H1 (cell line): Measurements from ENCODE around the gene PRX. TPM values are rescaled to one million over a fixed set of nuclear protein-coding genes. Genes with fewer than 3 reads are reported as not detected.

Source experiments
- CTCF ChIA-PET: fragments of 300-600 bp; sonication (Branson Sonifier 250); formaldehyde crosslinking; loops from one replicate; lab custom pipeline; 2021; ENCODE audit not compliant: partially characterized antibody; lab: Charles Lee
- POLR2A ChIA-PET: fragments of 300-600 bp; sonication (Branson Sonifier 250); formaldehyde crosslinking; loops from one replicate; lab custom pipeline; 2021; ENCODE audit warnings: inconsistent platforms; ENCODE audit not compliant: partially characterized antibody; lab: Charles Lee
- DNase-seq, 2 experiments: peaks; one replicate each; pipeline versions ENCODE4 v3.0.0 to v3.0.0-alpha.2; 2010 to 2022; ENCODE audit warnings: low spot score in 2 of 2, low read depth in 1 of 2, mixed read lengths in 1 of 2
- FAIRE-seq: peaks from 2 replicates; lab custom pipeline; 2011; peaks lifted over from hg19 to GRCh38; lab: Jason Lieb, UNC
- H2AFZ ChIP-seq: 2 replicates; pipeline ENCODE4 v1.8.1; 2012; ENCODE audit warnings: low read length, inconsistent platforms
- H2AK5ac ChIP-seq: 2 replicates; pipeline ENCODE4 v1.6.1; 2013; ENCODE audit warnings: low read depth, low read length
- H2BK120ac ChIP-seq: replicated peaks from 2 replicates; pipeline ENCODE3; 2013; ENCODE audit warnings: low read depth, low read length, inconsistent platforms
- H2BK12ac ChIP-seq: 2 replicates; pipeline ENCODE4 v1.6.1; 2013; ENCODE audit warnings: low read depth, low read length
- H2BK15ac ChIP-seq: 2 replicates; pipeline ENCODE4 v1.6.1; 2013; ENCODE audit warnings: low read length
- H2BK20ac ChIP-seq: 2 replicates; pipeline ENCODE4 v1.6.1; 2013; ENCODE audit warnings: low read length
- H2BK5ac ChIP-seq: 2 replicates; pipeline ENCODE4 v1.6.1; 2013; ENCODE audit warnings: low read depth, low read length
- H3K14ac ChIP-seq: 2 replicates; pipeline ENCODE4 v1.6.1; 2013; ENCODE audit warnings: inconsistent platforms; ENCODE audit not compliant: insufficient read length
- H3K18ac ChIP-seq: 2 replicates; pipeline ENCODE4 v1.6.1; 2013; ENCODE audit warnings: low read length; ENCODE audit errors: extremely low read depth
- H3K23ac ChIP-seq: 2 replicates; pipeline ENCODE4 v1.6.1; 2013; ENCODE audit warnings: inconsistent platforms; ENCODE audit not compliant: insufficient read length
- H3K23me2 ChIP-seq: 2 replicates; pipeline ENCODE4 v1.6.1; 2013; ENCODE audit warnings: low read depth, low read length
- H3K27ac ChIP-seq: 2 replicates; pipeline ENCODE4 v1.6.1; 2011; ENCODE audit warnings: low read depth, low read length, inconsistent platforms
- H3K27me3 ChIP-seq, 4 experiments: replicated peaks in 1 of 4; 1 replicate in 1 of 4; 2 replicates in 3 of 4; pipeline versions ENCODE4 v1.6.1 to v1.8.1; 2011 to 2013; ENCODE audit warnings: low read length in 3 of 4, mild to moderate bottlenecking in 3 of 4, inconsistent platforms in 2 of 4, mixed read lengths in 2 of 4, moderate library complexity in 1 of 4; ENCODE audit not compliant: control insufficient read depth in 3 of 4, insufficient read depth in 3 of 4; ENCODE audit errors: extremely low read depth in 1 of 4
- H3K36me3 ChIP-seq, 4 experiments: 2 replicates each; pipeline versions ENCODE4 v1.6.1 to v1.8.1; 2011 to 2013; ENCODE audit warnings: mild to moderate bottlenecking in 4 of 4, low read length in 3 of 4, moderate library complexity in 2 of 4, control low read depth in 1 of 4, inconsistent platforms in 1 of 4; ENCODE audit not compliant: insufficient read depth in 4 of 4, control insufficient read depth in 2 of 4
- H3K4ac ChIP-seq: replicated peaks from 2 replicates; pipeline ENCODE3; 2013; ENCODE audit warnings: low read length, low read depth, mixed read lengths, inconsistent platforms; ENCODE audit not compliant: insufficient read length
- H3K4me1 ChIP-seq, 4 experiments: replicated peaks in 1 of 4; 1 replicate in 1 of 4; 2 replicates in 3 of 4; pipeline versions ENCODE4 v1.6.1 to v1.8.1; 2011 to 2013; ENCODE audit warnings: low read length in 3 of 4, inconsistent platforms in 2 of 4, mixed read lengths in 1 of 4; ENCODE audit not compliant: insufficient read depth in 4 of 4, control insufficient read depth in 3 of 4
- H3K4me2 ChIP-seq, 2 experiments: 2 replicates each; pipeline versions ENCODE4 v1.6.1 to v1.8.1; 2011 to 2013; ENCODE audit warnings: low read depth in 2 of 2, low read length in 2 of 2, control low read depth in 1 of 2, inconsistent platforms in 1 of 2, mild to moderate bottlenecking in 1 of 2; ENCODE audit not compliant: insufficient read depth in 1 of 2
- H3K4me3 ChIP-seq, 4 experiments: fragments of 200-600, 300-600 bp in 1 of 4; sonication (generic), shearing (Covaris generic), sonication (Bioruptor Twin) in 1 of 4; 2 replicates each; pipeline versions ENCODE4 v1.5.1 to v1.8.1; 2011 to 2016; ENCODE audit warnings: low read length in 4 of 4, low read depth in 3 of 4, control low read depth in 2 of 4, inconsistent platforms in 2 of 4, mild to moderate bottlenecking in 2 of 4, mixed read lengths in 1 of 4, moderate library complexity in 1 of 4; ENCODE audit not compliant: insufficient read depth in 2 of 4; ENCODE audit errors: extremely low read depth in 1 of 4
- H3K56ac ChIP-seq: replicated peaks from 2 replicates; pipeline ENCODE3; 2013; ENCODE audit warnings: low read depth, mild to moderate bottlenecking, mixed read lengths, low read length, inconsistent platforms; ENCODE audit not compliant: insufficient read length
- H3K79me1 ChIP-seq: 2 replicates; pipeline ENCODE4 v1.6.1; 2013; ENCODE audit warnings: low read depth, low read length, control low read depth
- H3K79me2 ChIP-seq, 2 experiments: 2 replicates each; pipeline versions ENCODE4 v1.6.1 to v1.8.1; 2012 to 2013; ENCODE audit warnings: low read length in 2 of 2, mild to moderate bottlenecking in 2 of 2, inconsistent platforms in 1 of 2; ENCODE audit not compliant: insufficient read depth in 2 of 2, control insufficient read depth in 1 of 2
- H3K9ac ChIP-seq, 4 experiments: replicated peaks in 1 of 4; 1 replicate in 1 of 4; 2 replicates in 3 of 4; pipeline versions ENCODE4 v1.6.1 to v1.8.1; 2011 to 2013; ENCODE audit warnings: low read depth in 3 of 4, low read length in 3 of 4, control low read depth in 2 of 4, mild to moderate bottlenecking in 2 of 4, moderate library complexity in 2 of 4, inconsistent platforms in 1 of 4; ENCODE audit errors: extremely low read depth in 1 of 4
- H3K9me3 ChIP-seq, 2 experiments: 2 replicates each; pipeline versions ENCODE4 v1.6.1 to v1.8.1; 2012 to 2013; ENCODE audit warnings: mild to moderate bottlenecking in 2 of 2, moderate library complexity in 2 of 2, control low read depth in 1 of 2, inconsistent platforms in 1 of 2, low read depth in 1 of 2, low read length in 1 of 2, mixed read lengths in 1 of 2; ENCODE audit not compliant: insufficient read depth in 2 of 2
- H4K20me1 ChIP-seq, 2 experiments: replicated peaks in 1 of 2; 2 replicates each; pipeline versions ENCODE3 to v1.8.1; 2011 to 2013; ENCODE audit warnings: inconsistent platforms in 2 of 2, low read length in 2 of 2, mild to moderate bottlenecking in 1 of 2; ENCODE audit not compliant: insufficient read depth in 2 of 2, control insufficient read depth in 1 of 2
- H4K5ac ChIP-seq: 2 replicates; pipeline ENCODE4 v1.6.1; 2013; ENCODE audit warnings: low read length, low read depth, mixed read lengths, inconsistent platforms; ENCODE audit not compliant: insufficient read length
- H4K8ac ChIP-seq: 2 replicates; pipeline ENCODE4 v1.8.0; 2013; ENCODE audit warnings: mild to moderate bottlenecking, moderate library complexity, low read length, inconsistent platforms; ENCODE audit not compliant: insufficient read depth; ENCODE audit errors: extremely low read depth
- H4K91ac ChIP-seq: replicated peaks from 2 replicates; pipeline ENCODE3; 2013; ENCODE audit warnings: low read length, mixed read lengths, inconsistent platforms; ENCODE audit not compliant: insufficient read length
- CBX8 ChIP-seq: fragments of 300-800, 300-1000 bp; sonication (generic); IDR thresholded peaks from 2 replicates; pipeline ENCODE4 v1.7.1; 2016; ENCODE audit warnings: low read depth, low read length, borderline replicate concordance
- RAD21 ChIP-seq, 2 experiments: IDR thresholded peaks in 1 of 2; conservative IDR thresholded peaks in 1 of 2; 2 replicates each; pipeline ENCODE4 v1.6.1; 2011; ENCODE audit warnings: low read depth in 2 of 2, low read length in 2 of 2, improper control_type of control experiment in 1 of 2, inconsistent platforms in 1 of 2, mild to moderate bottlenecking in 1 of 2, moderate library complexity in 1 of 2
- RFX5 ChIP-seq: IDR thresholded peaks from 2 replicates; pipeline ENCODE4 v1.6.1; 2011; ENCODE audit warnings: low read depth, low read length, improper control_type of control experiment, borderline replicate concordance
- WGBS, 2 experiments: shearing (Covaris generic) in 1 of 2; methylation state at CpG; one replicate each; pipeline versions ENCODE4 v1.1.6 to v1.1.7; 2013 to 2015; ENCODE audit warnings: low lambda C conversion rate in 2 of 2, mixed read lengths in 2 of 2, inconsistent platforms in 1 of 2, low coverage in 1 of 2, missing lambda C conversion rate in 1 of 2; ENCODE audit not compliant: insufficient replicate concordance in 2 of 2, insufficient coverage in 1 of 2, insufficient read length in 1 of 2; ENCODE audit errors: extremely low coverage in 1 of 2, missing lambda C conversion rate in 1 of 2; 5-methylcytosine and 5-hydroxymethylcytosine counted together
- polyA plus RNA-seq, 7 experiments: library from polyadenylated mRNA; depleted of rRNA in 3 of 7; stranded (reverse) in 5 of 7; unstranded in 2 of 7; fragments of >200 nt in 5 of 7; fragments of 200-250 nt in 2 of 7; gene quantifications; 1 replicate in 5 of 7; 2 replicates in 1 of 7; 4 replicates in 1 of 7; pipeline versions ENCODE4 v1.2.1 to v1.2.3, GENCODE V29; 2011 to 2013; ENCODE audit warnings: missing spikeins in 2 of 7, mixed read lengths in 2 of 7
- total RNA-seq: library from RNA; stranded (reverse); fragmentation: NEBNext Ultra II Directional; extraction: Animal tissue kit (Norgen Biotek cat#: 25700); gene quantifications from 2 replicates; pipeline ENCODE4 v1.2.1, GENCODE V29; 2021
- TF ChIP-seq, protein P1 (sequence below): IDR thresholded peaks from 2 replicates; pipeline ENCODE4 v1.6.1; 2011; ENCODE audit warnings: low read depth, mild to moderate bottlenecking, low read length; ENCODE audit not compliant: insufficient read depth

PRX gene
- total and polyA plus RNA-seq, 2 of the 8 experiments (the other 6 are each of a cell fraction or from before 2014, with no cell fraction given), result 2.8 to 5.8 TPM

DNA sequence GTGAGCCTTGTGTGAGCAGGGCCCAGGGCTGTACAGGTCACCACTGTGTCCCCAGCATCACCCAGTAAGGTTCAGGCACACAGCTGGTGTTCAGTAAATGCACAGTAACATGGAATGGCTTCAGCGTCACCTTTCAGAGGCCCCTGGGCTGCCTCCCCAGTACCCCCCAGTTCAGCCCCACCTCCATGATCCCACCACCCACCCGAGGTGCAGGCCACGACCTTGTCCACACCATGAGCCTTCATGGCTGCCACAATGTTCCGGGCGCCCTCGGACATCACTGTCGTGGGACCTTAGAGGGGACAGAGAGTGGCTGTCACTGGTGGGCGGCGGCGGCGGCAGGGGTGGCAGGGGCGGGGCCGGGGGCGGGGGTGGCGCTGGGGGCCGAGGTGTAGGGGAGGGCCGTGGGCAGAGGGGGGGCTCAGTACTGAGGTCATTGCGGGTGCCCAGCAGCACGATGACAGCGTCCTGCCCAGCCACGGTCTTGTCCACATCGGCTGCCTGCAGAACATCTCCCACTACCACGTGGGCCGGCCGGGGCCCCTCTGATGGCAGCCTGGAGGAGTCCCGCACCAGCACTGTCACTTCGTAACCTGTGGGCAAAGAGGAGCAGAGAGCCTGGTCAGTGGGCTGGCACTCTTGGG, 44.9 kb upstream of the PRX start:
- H2BK20ac ChIP-seq, result no peak overlapping the region
- ChIA-PET CTCF (interaction anchor here (0.8 kb wide), 1 partner anchor 47 kb away, joined by 3 read pairs; no protein-coding TSS in a partner anchor), POLR2A (interaction anchor here (0.6 to 3.9 kb wide), 2 partner anchors 15 to 282 kb away, joined by 3 to 15 read pairs; partner anchors contain the start of gene SERTAD3)
- 91% methylated on average over 12 of the region's 27 CpGs; no CpG with 5 or more reads in 1 of the 2 experiments for WGBS, 2 experiments
- H4K8ac ChIP-seq, result no peak overlapping the region
- no peaks in the 10 kb centered on the region for H3K9me3 ChIP-seq
- H3K14ac ChIP-seq, result no peak overlapping the region
- no peaks in the 10 kb centered on the region for H3K23me2 ChIP-seq
- no peak overlapping the region for H2BK12ac ChIP-seq
- H3K4me3 ChIP-seq, result no peak overlapping the region
- no peaks in the 10 kb centered on the region; a peak in 1 of 7 replicates for H3K27me3 ChIP-seq
- no peak overlapping the region for H3K4ac ChIP-seq
- no peak overlapping the region for H3K27ac ChIP-seq
- DNase-seq (no peak), FAIRE-seq (no peak)
- no peak overlapping the region for H4K91ac ChIP-seq
- no peak overlapping the region for H4K5ac ChIP-seq
- H3K79me2 ChIP-seq, result no peaks in the 10 kb centered on the region
- H3K36me3 ChIP-seq, result no peaks in the 10 kb centered on the region
- no peak overlapping the region for H3K9ac ChIP-seq
- H3K4me2 ChIP-seq, result no peak overlapping the region
- H2BK120ac ChIP-seq, result no peak overlapping the region
- H2BK15ac ChIP-seq, result no peak overlapping the region
- H2AK5ac ChIP-seq, result no peak overlapping the region
- H3K4me1 ChIP-seq, result no peaks in the 10 kb centered on the region
- H3K18ac ChIP-seq, result no peak overlapping the region
- H3K56ac ChIP-seq, result no peak overlapping the region
- no peak overlapping the region for H2AFZ ChIP-seq
- H2BK5ac ChIP-seq, result no peak overlapping the region
- H4K20me1 ChIP-seq, result peaks cover 0 to 1% of the 10 kb centered on the region in 2 experiments
- H3K23ac ChIP-seq, result no peak overlapping the region
- no peaks in the 10 kb centered on the region for H3K79me1 ChIP-seq
- no peak for TF ChIP-seq CBX8
- TF ChIP-seq RAD21 (IDR thresholded peaks at IDR 0.05 in 1 of 2, conservative IDR thresholded peaks at IDR 0.05 in 1 of 2; ENCODE audit: low read depth in 2 of 2, low read length in 2 of 2), result no peak
- TF ChIP-seq, protein P1, sequence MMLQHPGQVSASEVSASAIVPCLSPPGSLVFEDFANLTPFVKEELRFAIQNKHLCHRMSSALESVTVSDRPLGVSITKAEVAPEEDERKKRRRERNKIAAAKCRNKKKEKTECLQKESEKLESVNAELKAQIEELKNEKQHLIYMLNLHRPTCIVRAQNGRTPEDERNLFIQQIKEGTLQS, result no peak
- TF ChIP-seq RFX5, result no peak
